ENCODE results near the gene ZNF138.

DNA sequence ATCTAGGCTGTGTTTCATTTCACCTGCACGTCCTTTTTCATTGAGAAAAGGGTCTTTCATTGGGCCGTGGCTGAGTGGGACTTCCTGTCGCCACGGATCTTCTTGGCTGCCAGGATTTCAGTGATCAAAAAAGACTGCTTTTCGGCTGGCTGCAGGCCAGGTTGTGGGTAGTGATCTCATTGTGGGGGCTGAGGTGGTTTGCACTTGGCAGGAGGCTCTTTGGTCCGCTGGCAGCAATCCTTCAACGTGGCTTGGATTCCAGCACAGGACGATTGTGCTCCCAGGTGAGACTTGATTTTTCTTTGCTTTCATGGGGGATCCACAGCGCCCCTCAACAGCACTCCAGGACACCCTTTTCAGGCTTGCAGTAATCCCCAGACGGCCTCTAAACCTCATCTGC is 79.9 kb downstream of the ZNF138 start:
- TF ChIP-seq RAD21 (conservative IDR thresholded peaks at IDR 0.05) (no peak), POLR2AphosphoS5 (IDR thresholded peaks at IDR 0.05) (no peak), TAF1 (IDR thresholded peaks at IDR 0.05; ENCODE audit: low read depth) (no peak)
- TF ChIP-seq, protein P1, sequence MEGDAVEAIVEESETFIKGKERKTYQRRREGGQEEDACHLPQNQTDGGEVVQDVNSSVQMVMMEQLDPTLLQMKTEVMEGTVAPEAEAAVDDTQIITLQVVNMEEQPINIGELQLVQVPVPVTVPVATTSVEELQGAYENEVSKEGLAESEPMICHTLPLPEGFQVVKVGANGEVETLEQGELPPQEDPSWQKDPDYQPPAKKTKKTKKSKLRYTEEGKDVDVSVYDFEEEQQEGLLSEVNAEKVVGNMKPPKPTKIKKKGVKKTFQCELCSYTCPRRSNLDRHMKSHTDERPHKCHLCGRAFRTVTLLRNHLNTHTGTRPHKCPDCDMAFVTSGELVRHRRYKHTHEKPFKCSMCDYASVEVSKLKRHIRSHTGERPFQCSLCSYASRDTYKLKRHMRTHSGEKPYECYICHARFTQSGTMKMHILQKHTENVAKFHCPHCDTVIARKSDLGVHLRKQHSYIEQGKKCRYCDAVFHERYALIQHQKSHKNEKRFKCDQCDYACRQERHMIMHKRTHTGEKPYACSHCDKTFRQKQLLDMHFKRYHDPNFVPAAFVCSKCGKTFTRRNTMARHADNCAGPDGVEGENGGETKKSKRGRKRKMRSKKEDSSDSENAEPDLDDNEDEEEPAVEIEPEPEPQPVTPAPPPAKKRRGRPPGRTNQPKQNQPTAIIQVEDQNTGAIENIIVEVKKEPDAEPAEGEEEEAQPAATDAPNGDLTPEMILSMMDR (IDR thresholded peaks at IDR 0.05; ENCODE audit: poor library complexity, severe bottlenecking): no peak
- TF ChIP-seq, protein P2, sequence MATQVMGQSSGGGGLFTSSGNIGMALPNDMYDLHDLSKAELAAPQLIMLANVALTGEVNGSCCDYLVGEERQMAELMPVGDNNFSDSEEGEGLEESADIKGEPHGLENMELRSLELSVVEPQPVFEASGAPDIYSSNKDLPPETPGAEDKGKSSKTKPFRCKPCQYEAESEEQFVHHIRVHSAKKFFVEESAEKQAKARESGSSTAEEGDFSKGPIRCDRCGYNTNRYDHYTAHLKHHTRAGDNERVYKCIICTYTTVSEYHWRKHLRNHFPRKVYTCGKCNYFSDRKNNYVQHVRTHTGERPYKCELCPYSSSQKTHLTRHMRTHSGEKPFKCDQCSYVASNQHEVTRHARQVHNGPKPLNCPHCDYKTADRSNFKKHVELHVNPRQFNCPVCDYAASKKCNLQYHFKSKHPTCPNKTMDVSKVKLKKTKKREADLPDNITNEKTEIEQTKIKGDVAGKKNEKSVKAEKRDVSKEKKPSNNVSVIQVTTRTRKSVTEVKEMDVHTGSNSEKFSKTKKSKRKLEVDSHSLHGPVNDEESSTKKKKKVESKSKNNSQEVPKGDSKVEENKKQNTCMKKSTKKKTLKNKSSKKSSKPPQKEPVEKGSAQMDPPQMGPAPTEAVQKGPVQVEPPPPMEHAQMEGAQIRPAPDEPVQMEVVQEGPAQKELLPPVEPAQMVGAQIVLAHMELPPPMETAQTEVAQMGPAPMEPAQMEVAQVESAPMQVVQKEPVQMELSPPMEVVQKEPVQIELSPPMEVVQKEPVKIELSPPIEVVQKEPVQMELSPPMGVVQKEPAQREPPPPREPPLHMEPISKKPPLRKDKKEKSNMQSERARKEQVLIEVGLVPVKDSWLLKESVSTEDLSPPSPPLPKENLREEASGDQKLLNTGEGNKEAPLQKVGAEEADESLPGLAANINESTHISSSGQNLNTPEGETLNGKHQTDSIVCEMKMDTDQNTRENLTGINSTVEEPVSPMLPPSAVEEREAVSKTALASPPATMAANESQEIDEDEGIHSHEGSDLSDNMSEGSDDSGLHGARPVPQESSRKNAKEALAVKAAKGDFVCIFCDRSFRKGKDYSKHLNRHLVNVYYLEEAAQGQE (IDR thresholded peaks at IDR 0.05; ENCODE audit: borderline replicate concordance): no peak

All from neural cell (in vitro differentiated cells).